GM19035 (cell line): Measurements from ENCODE around the gene PRRT1B.
"Not testable (repeated sequence)": the region's sequence is repeated elsewhere in the genome, so short reads cannot be mapped to it uniquely, and the experiment has no call there.

ENCODE experiments used
- ATAC-seq: cut with Tn5 transposase; IDR thresholded peaks from one replicate; pipeline ENCODE4 v1.9.1; 2021; ENCODE audit not compliant: unreplicated experiment

The PRRT1B gene

DNA sequence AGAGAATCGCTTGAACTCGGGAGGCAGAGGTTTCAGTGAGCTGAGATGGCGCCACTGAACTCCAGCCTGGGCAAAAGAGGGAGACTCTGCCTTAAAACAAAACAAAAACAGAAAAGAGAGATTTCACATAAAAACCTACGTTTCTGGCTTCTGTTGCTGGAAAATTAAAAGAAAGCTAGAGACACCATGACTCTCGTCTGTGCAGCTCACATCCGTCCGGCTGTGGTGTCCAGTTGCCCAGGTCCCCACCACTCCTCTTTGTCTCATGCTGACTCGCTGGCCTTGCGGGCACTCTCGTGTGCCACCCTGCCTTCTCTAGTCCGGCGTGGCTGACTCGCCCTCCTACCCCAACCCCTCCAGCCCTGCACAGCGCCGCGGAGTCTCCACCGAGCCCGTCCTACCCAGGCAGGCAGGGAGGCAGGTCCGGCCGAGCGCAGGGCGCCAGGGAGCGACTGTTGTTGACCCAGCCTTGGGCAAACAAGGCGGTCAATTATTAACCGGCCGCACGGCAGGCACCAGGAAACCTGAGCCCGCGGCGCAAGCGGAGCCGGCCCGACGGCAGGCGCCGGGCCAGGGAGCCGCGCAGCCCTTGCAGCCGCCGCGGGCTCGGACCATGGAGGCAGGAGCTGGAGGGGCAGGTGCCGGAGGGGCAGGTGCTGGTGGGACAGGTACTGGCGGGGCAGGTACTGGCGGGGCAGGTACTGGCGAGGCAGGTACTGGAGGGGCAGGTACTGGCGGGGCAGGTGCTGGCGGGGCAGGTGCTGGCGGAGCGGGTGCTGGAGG, at the start of gene PRRT1B:
Gene PRRT1B, plus strand, starts transcription at position 521 of the 783 bp plus-strand sequence. Its CDS starts 93 bp downstream, at position 614.
- ATAC-seq, result no peak

DNA sequence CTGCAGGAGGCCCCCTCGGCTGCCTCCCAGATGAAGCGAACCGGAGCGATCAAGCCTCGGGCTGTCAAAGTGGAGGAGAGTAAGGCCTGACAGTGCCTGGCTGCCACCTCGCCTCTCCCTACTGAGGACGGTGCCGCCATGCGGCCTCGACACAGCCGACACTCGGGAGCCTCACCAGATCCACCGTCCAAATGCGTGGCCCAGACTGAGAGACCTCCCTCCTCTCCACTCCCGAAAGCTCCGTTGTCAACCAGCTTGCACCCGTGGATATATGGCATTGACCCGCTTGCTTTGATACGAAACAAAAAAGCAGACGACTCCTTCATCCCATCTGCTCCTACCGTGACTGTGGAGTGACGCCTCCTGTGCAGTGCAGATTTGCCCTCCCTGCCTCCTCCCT, 49.5 kb upstream of the PRRT1B start:
- no peak for ATAC-seq

DNA sequence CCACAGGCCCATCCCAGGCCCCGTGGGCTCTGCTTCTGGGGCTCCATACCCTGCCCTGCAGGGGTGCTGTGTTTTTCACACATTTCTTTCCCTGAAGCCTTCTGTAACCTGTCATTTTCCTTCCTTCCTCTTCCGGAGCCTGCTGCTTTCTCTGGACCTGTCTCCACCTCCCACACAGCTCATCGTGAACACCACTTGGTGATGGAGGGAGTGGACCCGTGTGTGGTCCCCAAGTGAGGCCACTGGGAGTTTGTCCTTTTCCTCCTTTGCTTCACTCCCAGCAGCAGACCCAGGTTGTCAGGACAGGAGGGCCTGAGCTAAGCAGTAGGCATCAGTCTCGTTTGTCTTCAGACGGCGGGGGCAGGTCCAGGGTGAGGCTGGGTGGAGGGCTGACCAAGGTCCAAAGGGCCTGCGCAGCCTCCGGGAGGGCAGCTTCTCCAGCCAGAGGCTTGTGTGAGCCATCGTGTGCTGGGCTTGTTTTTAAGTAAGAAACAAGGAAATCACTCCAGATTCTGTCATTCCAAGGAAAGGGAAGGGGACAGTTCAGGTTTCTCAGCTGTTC, 48.4 kb upstream of the PRRT1B start:
- no peak for ATAC-seq

DNA sequence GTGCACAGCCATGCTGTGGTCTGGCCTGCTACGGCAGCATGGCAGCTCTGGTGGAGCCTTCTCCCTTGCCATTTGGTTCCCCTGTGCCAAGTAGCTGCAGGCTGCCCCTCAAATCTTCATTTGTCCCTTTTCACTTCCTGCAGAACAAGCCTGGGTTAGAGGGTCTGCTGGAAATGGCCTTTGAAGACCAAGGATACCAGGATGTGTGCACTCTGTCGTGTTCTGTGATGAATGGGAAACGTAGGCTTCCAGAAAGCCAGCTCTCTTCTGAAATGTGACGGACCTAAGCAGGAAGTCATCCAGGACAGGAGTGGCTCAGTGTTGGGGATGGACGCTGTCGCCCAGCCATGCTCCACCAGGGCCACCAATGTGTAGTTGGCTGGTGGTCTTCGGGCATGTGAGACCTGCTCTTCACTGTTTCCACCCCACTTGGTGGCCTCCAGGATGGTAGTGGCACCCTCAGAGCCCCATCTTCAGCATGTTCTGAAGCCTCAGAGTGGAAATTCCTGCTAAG, 46.0 kb upstream of the PRRT1B start:
- ATAC-seq, result no peak

DNA sequence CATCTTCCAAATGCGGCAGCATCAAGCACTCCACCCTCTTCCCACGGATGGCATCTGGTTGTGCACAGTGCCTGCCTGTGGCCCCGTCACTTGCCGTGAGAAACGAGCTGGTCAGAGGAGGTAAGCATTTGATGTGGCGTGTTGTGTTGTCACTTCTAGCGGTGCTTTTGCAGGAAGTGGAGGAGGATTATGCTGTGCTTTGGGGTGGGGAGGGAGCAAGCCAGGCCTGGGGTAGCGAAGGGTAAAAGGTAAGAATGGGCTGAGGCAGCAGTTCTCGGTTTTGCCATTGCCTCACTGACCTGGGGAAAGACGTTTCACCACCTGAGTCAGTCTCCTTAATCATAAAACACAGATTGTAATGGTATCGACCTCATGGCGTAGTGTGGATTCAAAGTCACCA, 44.9 kb upstream of the PRRT1B start:
- ATAC-seq, result no peak

DNA sequence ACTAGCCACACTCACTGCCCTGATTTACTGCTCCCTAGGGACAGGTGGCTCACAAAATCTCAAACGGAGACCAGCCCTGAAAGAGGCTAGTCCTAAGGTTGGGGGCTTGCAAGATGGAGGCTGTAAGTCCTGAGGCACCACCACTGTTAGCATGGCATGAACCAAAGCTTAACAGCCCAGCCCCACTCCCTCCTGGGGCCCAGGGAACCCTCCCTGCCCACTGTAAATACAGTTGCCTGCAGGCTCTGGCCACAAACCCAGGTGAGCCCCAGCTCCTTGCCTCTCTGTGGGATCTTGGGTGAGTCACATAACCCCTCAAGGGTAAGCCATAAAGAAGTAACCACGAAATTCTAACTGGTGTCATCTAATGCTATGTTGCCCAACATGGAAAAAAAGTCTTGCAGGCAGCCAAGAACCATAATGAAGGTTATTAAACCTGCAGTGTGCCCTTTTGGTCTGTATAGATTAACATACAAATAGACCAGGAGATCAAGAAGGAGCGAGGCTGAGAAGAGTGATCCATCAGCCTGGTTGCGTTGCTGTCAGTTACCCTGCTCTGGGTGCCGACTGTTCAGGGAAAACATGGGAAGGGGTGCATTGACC, 44.3 kb upstream of the PRRT1B start:
- no peak for ATAC-seq

DNA sequence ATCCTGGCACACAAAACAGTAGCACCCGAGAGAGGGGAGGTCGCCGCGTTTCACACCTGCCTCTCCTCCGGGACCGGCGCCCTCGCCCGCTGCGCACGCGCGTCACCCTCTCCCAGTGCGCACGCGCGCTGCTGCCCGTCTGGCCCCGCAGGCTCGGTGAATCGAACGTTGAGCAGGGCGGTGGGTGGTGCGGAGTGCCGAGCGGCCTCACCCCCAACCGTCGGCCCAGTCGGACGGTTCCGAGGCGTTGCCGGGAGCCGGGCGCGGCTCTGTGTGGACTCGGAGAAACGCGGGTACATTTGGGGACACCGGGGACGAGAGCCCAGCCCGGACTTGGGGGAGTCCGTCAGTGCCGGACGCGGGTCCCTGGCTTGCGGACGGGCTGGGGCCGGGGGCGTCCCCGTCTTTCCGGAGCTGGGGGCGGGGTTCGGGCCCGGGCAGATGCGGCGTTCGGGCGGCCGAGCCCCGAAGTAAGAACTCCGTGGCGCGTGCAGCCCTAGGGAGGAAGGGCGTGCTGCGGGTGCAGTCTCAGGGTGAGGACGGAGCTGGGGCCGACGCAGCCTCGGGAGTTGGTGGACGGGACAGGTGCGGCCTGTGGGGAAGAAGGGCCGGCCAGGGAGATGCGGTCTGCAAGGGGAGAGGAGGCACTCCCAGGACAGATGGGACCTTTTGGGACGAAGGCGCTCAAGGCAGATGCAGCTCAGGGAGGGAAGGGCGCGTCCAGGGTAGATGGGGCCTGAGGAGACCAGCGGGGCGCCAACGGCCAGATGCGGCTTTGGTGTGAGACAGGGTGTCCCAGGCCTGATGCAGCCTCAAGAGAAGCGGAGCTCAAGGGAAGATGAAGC, 42.3 kb upstream of the PRRT1B start, which contains the start of gene POMT1:
Gene POMT1, plus strand, starts transcription at position 138 of the 845 bp plus-strand sequence. CDS start 1,301 bp downstream, outside the sequence.
- ATAC-seq, result peak; percentile 74

DNA sequence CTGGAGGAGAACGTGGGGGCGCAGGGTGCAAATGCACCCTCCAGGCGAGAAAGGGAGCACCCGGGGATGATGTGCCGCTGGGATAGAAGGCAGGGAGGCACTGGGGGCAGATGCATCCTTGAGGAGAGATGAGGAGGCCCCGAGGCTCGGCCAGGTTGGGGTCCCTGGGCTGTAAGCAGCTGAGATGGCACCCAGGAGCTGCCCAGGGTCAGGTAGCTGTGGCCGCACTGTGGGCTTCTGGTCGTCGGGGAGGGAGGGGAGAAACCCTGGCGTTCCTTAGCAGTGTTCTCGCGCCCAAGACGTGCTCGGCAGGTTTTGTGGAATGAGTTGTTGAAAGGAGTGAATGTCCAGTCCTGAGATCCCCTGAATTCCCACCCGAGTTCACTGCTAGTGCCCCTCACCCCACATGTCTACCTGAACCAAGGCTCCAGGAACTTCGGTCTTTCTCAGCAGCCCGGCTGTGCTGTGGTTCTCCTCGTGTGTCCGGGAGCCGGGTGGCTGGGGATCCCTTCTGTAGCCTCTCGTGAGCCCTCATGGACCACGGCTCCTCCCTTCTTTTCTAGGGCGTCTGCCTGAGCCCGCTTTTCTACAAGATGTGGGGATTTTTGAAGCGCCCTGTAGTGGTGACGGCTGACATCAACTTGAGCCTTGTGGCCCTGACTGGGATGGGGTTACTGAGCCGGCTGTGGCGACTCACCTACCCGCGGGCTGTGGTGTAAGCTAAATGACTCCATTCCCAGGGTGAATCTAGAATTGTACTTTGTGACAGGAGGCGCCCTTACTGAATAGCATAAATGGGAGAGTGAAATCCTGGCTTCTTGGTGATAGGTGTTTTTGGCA, 41.5 kb upstream of the PRRT1B start:
- no peak for ATAC-seq

DNA sequence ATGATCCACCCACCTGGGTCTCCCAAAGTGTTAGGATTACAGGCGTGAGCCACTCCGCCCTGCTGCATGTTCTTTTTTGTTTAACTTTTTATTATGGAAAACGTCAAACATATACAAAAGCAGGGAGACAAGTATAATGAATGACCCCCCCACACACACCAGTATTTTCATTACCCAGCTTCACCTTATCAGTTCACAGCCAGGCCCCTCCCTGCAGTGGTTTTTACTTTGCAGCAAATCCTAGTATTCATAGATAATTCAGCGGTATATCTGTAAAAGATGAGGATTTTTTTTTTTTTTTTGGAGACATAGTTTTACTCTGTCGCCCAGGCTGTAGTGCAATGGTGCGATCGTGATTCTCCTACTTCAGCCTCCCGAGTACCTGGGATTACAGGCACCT, 40.3 kb upstream of the PRRT1B start:
- ATAC-seq, result no peak

DNA sequence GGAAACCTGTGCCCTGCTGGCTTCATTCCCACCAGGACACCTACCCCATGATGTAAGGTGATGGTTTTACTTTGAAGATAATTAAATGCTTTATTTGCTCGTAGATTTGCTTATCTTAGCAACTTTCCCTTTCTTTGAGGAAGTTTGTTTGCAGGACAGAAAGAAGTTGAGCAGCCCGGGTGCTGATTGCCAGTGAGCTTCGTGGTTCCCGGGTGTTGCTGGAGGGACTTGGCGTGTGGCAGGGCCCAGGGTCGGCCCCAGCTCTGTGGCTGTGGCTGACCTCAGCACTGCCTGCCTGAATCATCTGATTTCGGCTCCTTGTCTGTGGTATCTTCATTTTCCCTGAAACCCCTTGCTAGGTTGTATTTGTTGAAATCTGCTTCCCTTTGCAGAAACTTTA, 33.9 kb upstream of the PRRT1B start:
- no peak for ATAC-seq

DNA sequence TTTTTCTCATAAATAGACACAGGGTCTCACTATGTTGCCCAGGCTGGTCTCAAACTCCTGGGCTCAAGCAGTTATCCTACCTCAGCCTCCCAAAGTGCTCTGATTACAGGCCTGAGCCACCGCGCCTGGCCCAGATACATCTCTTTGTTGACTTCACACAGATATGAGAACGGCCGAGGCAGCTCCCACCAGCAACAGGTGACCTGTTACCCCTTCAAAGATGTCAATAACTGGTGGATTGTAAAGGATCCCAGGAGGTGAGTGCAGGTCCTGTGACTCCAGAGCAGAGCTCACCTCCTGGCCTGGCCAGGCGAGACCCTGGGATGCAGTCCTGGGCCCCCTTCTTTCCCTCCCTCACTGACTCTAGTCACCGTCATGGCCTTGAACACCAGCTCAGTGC, 33.4 kb upstream of the PRRT1B start:
- no peak for ATAC-seq

DNA sequence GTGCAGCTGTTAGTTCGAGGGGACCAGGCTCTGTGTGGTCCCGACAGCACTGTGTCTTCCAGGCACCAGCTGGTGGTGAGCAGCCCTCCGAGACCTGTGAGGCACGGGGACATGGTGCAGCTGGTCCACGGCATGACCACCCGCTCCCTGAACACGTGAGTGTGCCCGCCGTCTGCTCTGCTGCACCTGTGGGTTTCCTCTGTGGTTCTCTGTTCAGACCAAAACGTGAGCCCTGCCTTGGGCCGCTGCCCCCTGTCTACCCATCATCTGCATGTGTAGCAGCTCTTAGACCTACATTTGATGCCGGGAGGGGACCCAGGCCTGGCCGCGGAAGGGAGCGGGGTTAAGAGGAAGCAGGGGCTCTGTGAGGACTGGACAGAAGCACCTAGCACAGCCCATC, 32.1 kb upstream of the PRRT1B start:
- no peak for ATAC-seq

DNA sequence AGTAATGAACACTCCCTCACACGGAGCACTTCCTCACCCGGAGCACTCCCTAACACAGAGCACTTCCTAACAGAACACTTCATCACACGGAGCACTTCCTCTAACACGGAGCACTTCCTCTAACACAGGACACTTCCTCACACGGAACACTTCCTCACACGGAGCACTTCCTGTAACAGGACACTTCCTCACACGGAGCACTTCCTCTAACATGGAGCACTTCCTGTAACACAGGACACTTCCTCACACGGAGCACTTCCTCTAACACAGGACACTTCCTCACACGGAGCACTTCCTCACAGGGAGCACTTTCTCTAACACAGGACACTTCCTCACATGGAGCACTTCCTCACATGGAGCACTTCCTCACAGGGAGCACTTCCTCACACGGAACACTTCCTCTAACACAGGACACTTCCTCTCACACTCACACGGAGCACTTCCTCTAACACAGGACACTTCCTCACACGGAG, 29.7 kb upstream of the PRRT1B start:
- ATAC-seq, result not testable (repeated sequence)

DNA sequence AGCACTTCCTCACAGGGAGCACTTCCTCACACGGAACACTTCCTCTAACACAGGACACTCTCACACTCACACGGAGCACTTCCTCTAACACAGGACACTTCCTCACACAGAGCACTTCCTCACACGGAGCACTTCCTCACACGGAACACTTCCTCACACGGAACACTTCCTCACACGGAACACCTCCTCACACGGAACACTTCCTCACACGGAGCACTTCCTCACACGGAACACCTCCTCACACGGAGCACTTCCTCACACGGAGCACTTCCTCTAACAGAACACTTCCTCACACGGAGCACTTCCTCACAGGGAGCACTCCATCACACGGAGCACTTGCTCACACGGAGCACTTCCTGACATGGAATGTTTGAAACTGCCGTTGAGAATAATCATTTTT, 29.2 kb upstream of the PRRT1B start:
- no peak for ATAC-seq

DNA sequence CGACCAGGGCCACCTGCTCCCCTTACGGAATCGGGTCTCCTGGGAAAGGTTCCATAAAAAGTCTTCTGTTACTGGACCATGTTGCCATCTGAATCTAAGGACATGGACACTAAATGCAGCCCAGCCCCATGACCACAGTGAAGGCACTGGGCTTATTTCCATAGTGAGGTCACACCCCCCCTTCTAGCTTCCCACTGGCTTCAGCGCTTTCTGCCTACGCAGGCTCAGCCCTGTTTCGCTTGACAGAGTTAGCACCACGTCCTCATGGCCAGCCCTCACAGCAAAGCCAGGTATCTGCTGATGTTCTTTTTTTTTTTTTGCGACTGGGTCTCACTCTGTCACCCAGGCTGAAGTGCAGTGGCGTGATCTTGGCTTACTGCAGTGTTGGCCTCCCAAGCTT, 28.4 kb upstream of the PRRT1B start:
- ATAC-seq, result no peak

DNA sequence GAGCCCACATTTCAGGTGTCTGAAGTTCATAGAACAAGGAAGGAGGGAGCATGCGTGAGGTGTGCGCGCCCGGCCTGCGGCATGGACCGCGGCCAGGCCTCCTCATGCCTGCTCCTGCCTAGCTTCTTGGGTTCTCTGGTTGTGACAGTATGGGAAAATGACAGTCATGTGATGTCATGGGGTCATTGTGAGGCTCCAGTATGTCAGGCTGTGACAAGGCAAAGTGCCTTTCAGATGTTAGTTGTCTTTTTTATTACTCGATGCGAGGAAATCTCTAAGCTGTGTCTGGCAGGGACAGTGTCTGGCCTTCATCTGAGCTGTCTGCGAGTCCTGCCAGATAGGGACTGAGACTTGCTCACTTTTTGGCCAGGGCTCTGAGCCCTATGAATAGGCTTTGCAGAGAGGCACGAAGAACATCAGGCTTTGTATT, 27.5 kb upstream of the PRRT1B start:
- no peak for ATAC-seq

DNA sequence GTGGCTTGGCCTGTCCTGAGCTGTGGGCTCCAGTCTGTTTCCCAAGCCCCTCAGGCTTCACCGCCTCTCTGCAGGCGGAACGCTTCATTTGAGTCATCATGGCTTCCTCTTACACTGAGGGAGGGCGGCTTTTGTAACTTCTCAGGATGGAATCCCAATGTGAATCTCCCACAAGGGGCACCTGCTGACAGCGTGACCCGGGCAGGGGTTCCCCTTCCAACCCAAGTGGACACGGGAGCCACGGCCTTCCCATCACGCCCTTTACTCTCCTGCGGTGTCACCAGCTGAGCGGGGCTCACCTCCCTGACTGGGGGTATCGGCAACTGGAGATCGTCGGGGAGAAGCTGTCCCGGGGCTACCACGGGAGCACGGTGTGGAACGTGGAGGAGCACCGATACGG, 26.8 kb upstream of the PRRT1B start:
- ATAC-seq, result no peak

DNA sequence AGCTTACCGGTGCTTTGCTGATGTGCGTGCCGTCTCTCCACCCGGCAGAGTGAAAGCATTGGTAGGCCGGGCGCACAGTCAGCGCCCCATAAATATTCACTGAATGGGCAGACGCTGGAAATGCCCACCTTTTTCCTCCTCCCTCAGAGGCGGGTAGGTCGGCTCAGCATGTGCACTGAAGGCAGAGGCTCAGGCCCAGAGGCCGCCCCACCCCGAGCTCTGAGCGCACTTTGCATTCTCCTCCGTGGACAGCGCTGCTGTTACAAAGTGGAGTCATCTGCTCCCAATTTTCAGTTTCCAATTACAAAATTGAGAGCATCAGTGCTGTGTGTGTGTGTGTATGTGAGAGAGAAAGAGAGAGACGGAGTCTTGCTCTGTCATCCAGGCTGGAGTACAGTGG, 24.8 kb upstream of the PRRT1B start:
- no peak for ATAC-seq

DNA sequence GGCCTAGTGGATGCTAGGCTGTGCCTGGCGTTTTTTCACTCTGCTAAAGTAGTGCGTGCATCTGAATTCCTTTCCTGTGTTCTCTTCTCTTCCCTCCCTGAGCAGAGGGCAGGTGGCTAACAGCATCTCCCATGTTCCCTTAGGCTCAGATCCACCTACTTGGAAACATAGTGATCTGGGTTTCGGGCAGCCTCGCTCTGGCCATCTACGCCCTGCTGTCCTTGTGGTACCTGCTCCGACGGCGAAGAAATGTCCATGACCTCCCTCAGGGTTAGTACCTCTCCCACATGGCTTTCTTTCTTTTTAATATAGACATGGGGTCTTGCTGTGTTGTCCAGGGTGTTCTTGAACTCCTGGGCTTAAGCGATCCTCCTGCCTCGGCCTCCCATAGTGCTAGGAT, 24.1 kb upstream of the PRRT1B start:
- no peak for ATAC-seq

DNA sequence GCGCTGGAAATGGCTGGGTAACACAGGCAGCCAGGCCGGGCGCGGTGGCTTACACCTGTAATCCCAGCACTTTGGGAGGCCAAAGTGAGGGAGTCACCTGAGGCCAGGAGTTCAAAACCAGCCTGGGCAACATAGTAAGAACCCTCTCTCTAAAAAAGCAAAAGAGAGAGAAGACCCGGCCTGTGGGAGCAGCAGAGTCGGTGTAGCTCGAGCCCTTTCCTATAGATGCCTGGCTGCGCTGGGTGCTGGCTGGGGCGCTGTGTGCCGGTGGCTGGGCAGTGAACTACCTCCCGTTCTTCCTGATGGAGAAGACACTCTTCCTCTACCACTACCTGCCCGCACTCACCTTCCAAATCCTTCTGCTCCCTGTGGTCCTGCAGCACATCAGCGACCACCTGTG, 23.5 kb upstream of the PRRT1B start:
- ATAC-seq, result no peak
